Measurements from ENCODE around the gene ABCA12.

DNA sequence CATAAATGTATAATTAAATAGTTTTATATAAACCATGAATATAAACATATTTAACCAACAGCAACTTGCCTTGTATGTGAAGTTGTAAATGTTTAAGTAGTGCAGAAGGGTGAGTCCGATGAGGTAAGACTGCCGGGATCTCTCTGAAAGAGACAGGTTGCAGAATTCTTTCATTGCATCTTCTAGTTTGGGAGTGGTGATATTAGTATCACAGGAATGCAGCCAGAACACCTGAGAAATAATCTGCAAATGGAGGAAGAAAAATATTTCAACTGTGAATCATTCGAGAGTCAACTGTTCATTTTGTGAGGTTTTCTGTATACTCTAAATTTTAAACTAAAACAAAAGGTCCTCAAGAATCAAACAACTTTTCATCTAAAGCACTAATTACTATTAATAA lies 123.0 kb downstream of the ABCA12 start:
- TF ChIP-seq, protein P1, sequence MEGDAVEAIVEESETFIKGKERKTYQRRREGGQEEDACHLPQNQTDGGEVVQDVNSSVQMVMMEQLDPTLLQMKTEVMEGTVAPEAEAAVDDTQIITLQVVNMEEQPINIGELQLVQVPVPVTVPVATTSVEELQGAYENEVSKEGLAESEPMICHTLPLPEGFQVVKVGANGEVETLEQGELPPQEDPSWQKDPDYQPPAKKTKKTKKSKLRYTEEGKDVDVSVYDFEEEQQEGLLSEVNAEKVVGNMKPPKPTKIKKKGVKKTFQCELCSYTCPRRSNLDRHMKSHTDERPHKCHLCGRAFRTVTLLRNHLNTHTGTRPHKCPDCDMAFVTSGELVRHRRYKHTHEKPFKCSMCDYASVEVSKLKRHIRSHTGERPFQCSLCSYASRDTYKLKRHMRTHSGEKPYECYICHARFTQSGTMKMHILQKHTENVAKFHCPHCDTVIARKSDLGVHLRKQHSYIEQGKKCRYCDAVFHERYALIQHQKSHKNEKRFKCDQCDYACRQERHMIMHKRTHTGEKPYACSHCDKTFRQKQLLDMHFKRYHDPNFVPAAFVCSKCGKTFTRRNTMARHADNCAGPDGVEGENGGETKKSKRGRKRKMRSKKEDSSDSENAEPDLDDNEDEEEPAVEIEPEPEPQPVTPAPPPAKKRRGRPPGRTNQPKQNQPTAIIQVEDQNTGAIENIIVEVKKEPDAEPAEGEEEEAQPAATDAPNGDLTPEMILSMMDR (IDR thresholded peaks at IDR 0.05; ENCODE audit: low read length): no peak
- TF ChIP-seq EZH2phosphoT487 (IDR thresholded peaks at IDR 0.05; ENCODE audit: low read length) (no peak), EZH2 (optimal IDR thresholded peaks at IDR 0.05; ENCODE audit: low read depth, low read length) (no peak)

Measured in MM.1S (cell line).